A673 (cell line): ENCODE results near the gene PXK.

ENCODE experiments used
- CTCF ChIP-seq: fragments of 300-800, 200-600 bp; sonication (generic); conservative IDR thresholded peaks from 2 replicates; pipeline ENCODE4 v1.5.1; 2017; ENCODE audit warnings: low read depth, mild to moderate bottlenecking, antibody characterized with exemption, low read length, moderate library complexity, mixed read lengths
- EZH2 ChIP-seq: fragments of 200-600 bp; sonication (generic); IDR thresholded peaks from 2 replicates; pipeline ENCODE4 v1.6.1; 2017; ENCODE audit warnings: borderline replicate concordance, low read depth, mild to moderate bottlenecking, mixed read lengths, antibody characterized with exemption, low read length; ENCODE audit not compliant: poor library complexity, severe bottlenecking

- no peak for TF ChIP-seq CTCF
- TF ChIP-seq EZH2, result no peak
Observed at GRCh38 chr3:58424613-58425012, 91.9 kb downstream of the PXK start.
